K562 (cell line): ENCODE data around the gene SPDEF. TPM values are rescaled to one million over a fixed set of nuclear protein-coding genes. Genes with fewer than 3 reads are reported as not detected.

Experiments
- ATF3 ChIP-seq, 2 experiments: fragments of 450-650 bp in 1 of 2; sonication (generic) in 1 of 2; formaldehyde crosslinking in 1 of 2; IDR thresholded peaks in 1 of 2; conservative IDR thresholded peaks in 1 of 2; 2 replicates each; pipeline versions ENCODE4 v1.6.1 to v1.8.1; 2016 to 2023; ENCODE audit warnings: mild to moderate bottlenecking in 2 of 2, moderate library complexity in 2 of 2, inconsistent platforms in 1 of 2, missing genetic modification reagents in 1 of 2
- CXXC5 ChIP-seq: fragments of 250-450 bp; sonication (Bioruptor Pico); IDR thresholded peaks from 2 replicates; pipeline ENCODE4 v1.8.0; 2022; ENCODE audit warnings: inconsistent platforms, mild to moderate bottlenecking, moderate library complexity
- DPF2 ChIP-seq: fragments of 450-650 bp; IDR thresholded peaks from 2 replicates; pipeline ENCODE4 v1.6.1; 2016
- MEIS2 ChIP-seq: fragments of 450-650 bp; IDR thresholded peaks from 2 replicates; pipeline ENCODE4 v1.6.1; 2014; ENCODE audit warnings: mild to moderate bottlenecking; ENCODE audit not compliant: partially characterized antibody
- POLR2G ChIP-seq: fragments of 200-400 bp; formaldehyde crosslinking; IDR thresholded peaks from 2 replicates; pipeline ENCODE4 v1.6.1; 2017; ENCODE audit warnings: low read depth, mild to moderate bottlenecking, antibody characterized with exemption, low read length, moderate library complexity
- RERE ChIP-seq: sonication (generic); formaldehyde crosslinking; IDR thresholded peaks from 2 replicates; pipeline ENCODE4 v1.8.0; 2023; ENCODE audit warnings: missing genetic modification reagents, mild to moderate bottlenecking, borderline replicate concordance
- TCF7L2 ChIP-seq: fragments of 150-350 bp; IDR thresholded peaks from 2 replicates; pipeline ENCODE4 v1.6.1; 2016; ENCODE audit warnings: low read depth, mild to moderate bottlenecking, low read length, moderate library complexity
- TFAP4 ChIP-seq: sonication (generic); formaldehyde crosslinking; IDR thresholded peaks from 2 replicates; pipeline ENCODE4 v1.8.0; 2022; ENCODE audit warnings: missing genetic modification reagents, mild to moderate bottlenecking, moderate library complexity, borderline replicate concordance
- polyA plus RNA-seq, 8 experiments: library from polyadenylated mRNA; depleted of rRNA in 4 of 8; stranded (reverse) in 5 of 8; unstranded in 3 of 8; fragments of >200 nt; fragmentation: Nextera tagmentation in 2 of 8; fragmentation: Illumina TruSeq in 1 of 8; extraction: Ambion mirVana in 2 of 8; extraction: Trizol in 1 of 8; gene quantifications; 2 replicates each; pipeline versions ENCODE4 v1.2.1 to v1.2.3, GENCODE V29; 2011 to 2014; ENCODE audit warnings: inconsistent platforms in 1 of 8, missing spikeins in 1 of 8
- total RNA-seq, 7 experiments: library from RNA; depleted of rRNA in 6 of 7; stranded (reverse); fragments of >200 nt in 6 of 7; fragmentation: Illumina TruSeq in 2 of 7; extraction: Trizol in 2 of 7; gene quantifications; 2 replicates each; pipeline versions ENCODE4 v1.2.1 to v1.2.3, GENCODE V29; 2011 to 2021; ENCODE audit warnings: low replicate concordance in 1 of 7

SPDEF gene
- total and polyA plus RNA-seq, 9 of the 15 experiments (the other 6 are each of a cell fraction or from before 2014, with no cell fraction given), result 0.04 to 0.12 (median 0.11) TPM; not detected in 5

GRCh38 chr6:34573567-34574183, 17.5 kb upstream of the SPDEF start (continued):
- TF ChIP-seq ATF3 (IDR thresholded peaks at IDR 0.05), result no peak
- TF ChIP-seq ATF3 (CRISPR knock-in tag; conservative IDR thresholded peaks at IDR 0.05), result no peak
- no peak for TF ChIP-seq DPF2
- TF ChIP-seq TCF7L2, result no peak
- TF ChIP-seq POLR2G, result peak; percentile 53
- no peak for TF ChIP-seq CXXC5 (CRISPR knock-in tag)
- no peak for TF ChIP-seq MEIS2
- TF ChIP-seq TFAP4, result peak; percentile 18; the same call in 1 of the 2 replicates
- TF ChIP-seq RERE (CRISPR knock-in tag), result 0 out of 2 replicates have a peak, but pooled peaks have one; percentile 63
- TF ChIP-seq, all 486 proteins: peak for 7
